Muscle of arm (tissue), 12 donors: ENCODE measurements around the gene ADAMTS6. TPM values are rescaled to one million over a fixed set of nuclear protein-coding genes. Genes with fewer than 3 reads are reported as not detected.

Experiments used
- DNase-seq: peaks from one replicate; pipeline ENCODE4 v3.0.0-alpha.2; 2013
- polyA plus RNA-seq, 12 donors: library from polyadenylated mRNA; unstranded; fragments of 120-200 nt; gene quantifications; one replicate each; pipeline ENCODE4 v1.2.1, GENCODE V29; 2013; ENCODE audit not compliant: insufficient read length in 12 of 12

The ADAMTS6 gene
- polyA plus RNA-seq, 12 donors, result 0.93 to 2.6 (median 1.6) TPM; not detected in 1

GRCh38 chr5:65475336-65475735 lies 6.4 kb downstream of the ADAMTS6 start:
- no peak for DNase-seq

GRCh38 chr5:65474130-65474711 lies 7.5 kb downstream of the ADAMTS6 start:
- DNase-seq, result no peak

GRCh38 chr5:65468633-65469032 lies 13.1 kb downstream of the ADAMTS6 start:
- DNase-seq, result no peak

GRCh38 chr5:65462139-65462705 lies 19.5 kb downstream of the ADAMTS6 start:
- no peak for DNase-seq

GRCh38 chr5:65461490-65461889 lies 20.2 kb downstream of the ADAMTS6 start:
- DNase-seq, result no peak

GRCh38 chr5:65459995-65460394 lies 21.7 kb downstream of the ADAMTS6 start:
- DNase-seq, result no peak

GRCh38 chr5:65455064-65455463 lies 26.7 kb downstream of the ADAMTS6 start:
- no peak for DNase-seq

GRCh38 chr5:65451436-65451835 lies 30.3 kb downstream of the ADAMTS6 start:
- no peak for DNase-seq

GRCh38 chr5:65446682-65447081 lies 35.0 kb downstream of the ADAMTS6 start:
- no peak for DNase-seq

- no peak for DNase-seq
These were observed 39.9 kb downstream of the ADAMTS6 start for GRCh38 chr5:65441800-65442199.

- DNase-seq, result no peak
These were observed 41.3 kb downstream of the ADAMTS6 start for GRCh38 chr5:65440456-65440855.

GRCh38 chr5:65434122-65434521 lies 47.6 kb downstream of the ADAMTS6 start:
- no peak for DNase-seq

GRCh38 chr5:65426656-65427055 lies 55.1 kb downstream of the ADAMTS6 start:
- DNase-seq, result no peak

- no peak for DNase-seq
These were observed 58.1 kb downstream of the ADAMTS6 start for GRCh38 chr5:65423623-65424022.

- no peak for DNase-seq
These were observed 63.1 kb downstream of the ADAMTS6 start for GRCh38 chr5:65418661-65419060.

- DNase-seq, result no peak
These were observed 67.9 kb downstream of the ADAMTS6 start for GRCh38 chr5:65413822-65414221.

GRCh38 chr5:65412842-65413241 lies 68.9 kb downstream of the ADAMTS6 start:
- no peak for DNase-seq

GRCh38 chr5:65411356-65411755 lies 70.4 kb downstream of the ADAMTS6 start:
- no peak for DNase-seq

- DNase-seq, result no peak
These were observed 86.1 kb downstream of the ADAMTS6 start for GRCh38 chr5:65395526-65396155.

- no peak for DNase-seq
These were observed 87.6 kb downstream of the ADAMTS6 start for GRCh38 chr5:65394087-65394486.

- DNase-seq, result no peak
These were observed 90.1 kb downstream of the ADAMTS6 start for GRCh38 chr5:65391591-65391990.

GRCh38 chr5:65390208-65390607 lies 91.5 kb downstream of the ADAMTS6 start:
- no peak for DNase-seq

- DNase-seq, result no peak
These were observed 97.9 kb downstream of the ADAMTS6 start for GRCh38 chr5:65383859-65384258.

GRCh38 chr5:65382582-65382981 lies 99.1 kb downstream of the ADAMTS6 start:
- no peak for DNase-seq
